ENCODE measurements around the gene TM4SF5. TPM values are rescaled to one million over a fixed set of nuclear protein-coding genes. Genes with fewer than 3 reads are reported as not detected.

Gene TM4SF5
- total RNA-seq, 4 donors from 2014 or later = not detected

DNA sequence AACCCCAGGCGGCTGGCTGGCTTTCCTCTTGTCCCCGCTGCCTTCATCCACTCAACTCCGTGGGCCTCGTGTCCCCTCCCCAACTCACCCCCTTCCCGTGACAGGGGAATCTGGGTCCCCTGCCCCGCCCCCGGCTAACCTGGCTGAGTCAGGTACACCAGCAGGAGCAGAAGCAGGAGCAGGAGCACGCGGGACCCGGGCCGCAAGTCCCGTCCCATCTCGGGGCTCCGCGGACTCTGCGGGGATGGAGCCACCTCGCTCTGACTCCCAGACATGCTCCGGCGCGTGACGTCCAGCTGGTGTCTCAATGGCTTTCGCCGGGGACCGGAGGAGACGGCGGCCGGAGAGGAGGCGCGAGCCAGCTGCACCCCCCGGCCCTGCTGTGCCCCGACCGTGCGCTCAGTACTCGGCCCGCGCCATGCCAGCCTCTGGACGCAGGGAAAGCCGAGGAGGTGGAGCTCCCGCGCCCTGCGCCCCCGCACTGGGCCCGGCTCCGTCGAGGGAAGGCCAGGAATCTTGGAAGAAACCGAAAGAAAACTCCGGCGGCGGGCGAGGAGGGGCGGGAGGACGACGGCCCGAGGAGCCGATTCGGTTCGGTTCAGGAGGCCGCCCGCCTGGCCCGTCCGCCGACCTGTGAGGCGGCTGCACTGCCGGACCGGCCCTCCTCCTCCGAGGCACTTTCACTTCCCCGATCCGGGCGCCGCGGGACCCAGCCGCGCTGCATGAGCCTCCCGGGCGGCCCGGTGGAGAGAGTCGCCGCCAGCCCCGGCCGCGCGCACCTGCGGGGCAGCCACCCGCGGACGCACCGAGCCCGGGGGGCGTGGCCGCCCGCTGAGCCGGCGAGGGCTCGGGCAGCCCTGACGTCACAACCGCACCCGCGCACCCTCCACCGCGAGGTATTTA lies 32.3 kb upstream of the TM4SF5 start, which contains the start of the genes CXCL16 and ZMYND15:
Gene CXCL16, minus strand, starts transcription at position 807 of the 903 bp plus-strand sequence. Its CDS starts 589 bp downstream, at position 218.
Gene ZMYND15, plus strand, starts transcription at position 712 of the 903 bp plus-strand sequence. CDS start 716 bp downstream, outside the sequence.
- intact Hi-C loops (cut with DNase I; ENCODE audit: low total_unique reads) = no loop called here
- peak within 1 kb of the TSS; percentile 26 to 29 for H3K27ac ChIP-seq

DNA sequence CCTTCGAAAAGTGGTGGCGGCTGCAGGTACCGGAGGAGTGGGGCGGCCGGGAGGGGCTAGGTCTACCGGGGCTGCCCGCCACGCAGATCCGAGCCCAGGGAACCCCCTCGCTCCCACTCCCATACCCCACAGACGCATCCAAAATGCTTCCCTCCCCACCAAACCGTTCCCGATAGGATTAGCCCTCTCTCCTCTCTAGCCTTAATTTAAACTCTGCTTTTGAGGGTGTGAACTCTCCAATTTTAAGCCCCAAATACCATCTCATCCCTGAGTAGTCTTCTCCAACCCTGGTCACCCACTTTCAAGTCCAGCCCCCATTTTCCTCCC lies 31.7 kb upstream of the TM4SF5 start:
- no peak for DNase-seq
- Histone ChIP-seq H3K9me3 (no peaks in the 10 kb centered on the region), H3K4me1 (no peaks in the 10 kb centered on the region), H3K4me3 (peak overlapping the region; percentile 55 to 79), H3K27ac (peak overlapping the region in 1 of 2 donors; percentile 29), H3K36me3 (no peaks in the 10 kb centered on the region), H3K27me3 (peaks cover 0 to 6% of the 10 kb centered on the region in 2 donors)
- TF ChIP-seq, protein P1, sequence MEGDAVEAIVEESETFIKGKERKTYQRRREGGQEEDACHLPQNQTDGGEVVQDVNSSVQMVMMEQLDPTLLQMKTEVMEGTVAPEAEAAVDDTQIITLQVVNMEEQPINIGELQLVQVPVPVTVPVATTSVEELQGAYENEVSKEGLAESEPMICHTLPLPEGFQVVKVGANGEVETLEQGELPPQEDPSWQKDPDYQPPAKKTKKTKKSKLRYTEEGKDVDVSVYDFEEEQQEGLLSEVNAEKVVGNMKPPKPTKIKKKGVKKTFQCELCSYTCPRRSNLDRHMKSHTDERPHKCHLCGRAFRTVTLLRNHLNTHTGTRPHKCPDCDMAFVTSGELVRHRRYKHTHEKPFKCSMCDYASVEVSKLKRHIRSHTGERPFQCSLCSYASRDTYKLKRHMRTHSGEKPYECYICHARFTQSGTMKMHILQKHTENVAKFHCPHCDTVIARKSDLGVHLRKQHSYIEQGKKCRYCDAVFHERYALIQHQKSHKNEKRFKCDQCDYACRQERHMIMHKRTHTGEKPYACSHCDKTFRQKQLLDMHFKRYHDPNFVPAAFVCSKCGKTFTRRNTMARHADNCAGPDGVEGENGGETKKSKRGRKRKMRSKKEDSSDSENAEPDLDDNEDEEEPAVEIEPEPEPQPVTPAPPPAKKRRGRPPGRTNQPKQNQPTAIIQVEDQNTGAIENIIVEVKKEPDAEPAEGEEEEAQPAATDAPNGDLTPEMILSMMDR (IDR thresholded peaks at IDR 0.05) = no peak
- no peak for TF ChIP-seq POLR2A (IDR thresholded peaks at IDR 0.05)
- intact Hi-C loops (cut with DNase I; ENCODE audit: low total_unique reads) = no loop called here

More for the DNA sequence above, 32.3 kb upstream of the TM4SF5 start, which contains the start of the genes CXCL16 and ZMYND15:
- peak; percentile 32 to 54 for DNase-seq
- Histone ChIP-seq H3K36me3 (no peaks in the 10 kb centered on the region), H3K9me3 (no peaks in the 10 kb centered on the region), H3K27me3 (peaks cover 0 to under 1% of the 10 kb centered on the region in 2 donors), H3K4me3 (peak within 1 kb of the TSS; percentile 55 to 79), H3K4me1 (no peaks in the 10 kb centered on the region)
- TF ChIP-seq, protein P1 (IDR thresholded peaks at IDR 0.05) = no peak
- TF ChIP-seq POLR2A (IDR thresholded peaks at IDR 0.05) = peak in 1 of 2 donors; percentile 33

DNA sequence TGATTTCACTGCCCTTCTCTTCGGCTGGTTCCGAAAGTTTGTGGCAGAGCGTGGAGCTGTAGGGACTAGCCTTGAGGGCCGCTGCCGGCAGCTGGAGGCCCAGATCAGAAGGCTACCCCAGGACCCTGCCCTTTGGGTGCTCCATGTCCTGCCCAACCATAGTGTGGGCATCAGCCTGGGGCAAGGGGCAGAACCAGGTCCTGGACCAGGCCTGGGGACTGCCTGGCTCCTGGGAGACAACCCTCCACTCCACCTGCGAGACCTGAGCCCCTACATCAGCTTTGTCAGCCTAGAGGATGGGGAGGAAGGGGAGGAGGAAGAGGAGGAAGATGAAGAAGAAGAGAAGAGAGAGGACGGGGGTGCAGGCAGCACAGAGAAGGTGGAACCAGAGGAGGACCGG lies 31.1 kb upstream of the TM4SF5 start:
- H3K4me3 ChIP-seq = no peak overlapping the region
- H3K4me1 ChIP-seq = no peaks in the 10 kb centered on the region
- no peaks in the 10 kb centered on the region for H3K36me3 ChIP-seq
- intact Hi-C loops (cut with DNase I; ENCODE audit: low total_unique reads) = no loop called here
- no peak for DNase-seq
- peaks cover 0 to 7% of the 10 kb centered on the region in 2 donors for H3K27me3 ChIP-seq
- H3K27ac ChIP-seq = no peak overlapping the region
- H3K9me3 ChIP-seq = no peaks in the 10 kb centered on the region
- TF ChIP-seq, protein P1 (IDR thresholded peaks at IDR 0.05) = no peak
- no peak for TF ChIP-seq POLR2A (IDR thresholded peaks at IDR 0.05)

DNA sequence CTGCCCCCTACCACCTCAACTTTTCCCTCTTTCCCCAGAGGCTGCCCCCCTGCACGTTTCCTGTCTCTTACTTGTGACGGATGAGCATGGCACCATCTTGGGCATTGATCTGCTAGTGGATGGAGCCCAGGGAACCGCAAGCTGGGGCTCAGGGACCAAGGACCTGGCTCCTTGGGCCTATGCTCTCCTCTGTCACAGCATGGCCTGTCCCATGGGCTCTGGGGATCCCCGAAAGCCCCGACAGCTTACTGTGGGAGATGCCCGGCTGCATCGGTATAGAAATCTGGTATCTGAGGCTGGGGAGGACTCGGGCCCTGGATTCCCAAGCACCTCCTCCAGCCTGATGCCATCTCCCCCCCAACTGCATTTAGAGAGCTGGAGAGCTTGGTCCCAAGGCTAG lies 30.1 kb upstream of the TM4SF5 start:
- peaks cover 0 to 7% of the 10 kb centered on the region in 2 donors for H3K27me3 ChIP-seq
- no peaks in the 10 kb centered on the region for H3K9me3 ChIP-seq
- TF ChIP-seq, protein P1 (IDR thresholded peaks at IDR 0.05) = no peak
- TF ChIP-seq POLR2A (IDR thresholded peaks at IDR 0.05) = no peak
- no peaks in the 10 kb centered on the region for H3K36me3 ChIP-seq
- no peaks in the 10 kb centered on the region for H3K4me1 ChIP-seq
- no peak overlapping the region for H3K4me3 ChIP-seq
- DNase-seq = no peak
- no peak overlapping the region for H3K27ac ChIP-seq
- intact Hi-C loops (cut with DNase I; ENCODE audit: low total_unique reads) = no loop called here

DNA sequence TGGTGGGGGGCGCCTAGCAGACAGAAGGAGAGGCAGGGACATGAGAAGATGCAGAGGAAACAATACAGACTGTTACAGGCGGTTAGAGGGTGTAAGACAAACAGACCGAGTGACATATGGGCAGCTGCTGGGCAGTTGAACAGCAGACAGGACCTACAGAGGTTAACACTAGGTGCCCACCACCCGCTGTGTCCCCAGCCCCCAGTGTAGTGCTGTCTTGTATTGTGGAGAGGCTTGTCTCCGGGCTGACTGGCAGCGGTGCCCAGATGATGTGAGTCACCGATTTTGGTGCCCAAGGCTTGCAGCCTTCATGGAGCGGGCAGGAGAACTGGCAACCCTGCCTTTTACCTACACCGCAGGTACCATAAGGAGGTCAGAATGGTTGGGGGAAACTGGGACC lies 29.6 kb upstream of the TM4SF5 start:
- intact Hi-C loops (cut with DNase I; ENCODE audit: low total_unique reads) = no loop called here
- H3K36me3 ChIP-seq = no peaks in the 10 kb centered on the region

More for the DNA sequence above, 29.6 kb upstream of the TM4SF5 start:
- Histone ChIP-seq H3K27ac (no peak overlapping the region), H3K4me1 (no peaks in the 10 kb centered on the region), H3K4me3 (no peak overlapping the region), H3K9me3 (no peaks in the 10 kb centered on the region), H3K27me3 (peaks cover 0 to 7% of the 10 kb centered on the region in 2 donors)
- no peak for TF ChIP-seq POLR2A (IDR thresholded peaks at IDR 0.05)
- TF ChIP-seq, protein P1 (IDR thresholded peaks at IDR 0.05) = no peak
- no peak for DNase-seq

Data from uterus (tissue), 4 donors.